ENCODE data around the gene ZSCAN22. TPM values are rescaled to one million over a fixed set of nuclear protein-coding genes. Genes with fewer than 3 reads are reported as not detected.
"Not testable (repeated sequence)": the region's sequence is repeated elsewhere in the genome, so short reads cannot be mapped to it uniquely, and the experiment has no call there.

Gene ZSCAN22
- total RNA-seq, 1 donor from 2014 or later = 1.8 TPM

DNA sequence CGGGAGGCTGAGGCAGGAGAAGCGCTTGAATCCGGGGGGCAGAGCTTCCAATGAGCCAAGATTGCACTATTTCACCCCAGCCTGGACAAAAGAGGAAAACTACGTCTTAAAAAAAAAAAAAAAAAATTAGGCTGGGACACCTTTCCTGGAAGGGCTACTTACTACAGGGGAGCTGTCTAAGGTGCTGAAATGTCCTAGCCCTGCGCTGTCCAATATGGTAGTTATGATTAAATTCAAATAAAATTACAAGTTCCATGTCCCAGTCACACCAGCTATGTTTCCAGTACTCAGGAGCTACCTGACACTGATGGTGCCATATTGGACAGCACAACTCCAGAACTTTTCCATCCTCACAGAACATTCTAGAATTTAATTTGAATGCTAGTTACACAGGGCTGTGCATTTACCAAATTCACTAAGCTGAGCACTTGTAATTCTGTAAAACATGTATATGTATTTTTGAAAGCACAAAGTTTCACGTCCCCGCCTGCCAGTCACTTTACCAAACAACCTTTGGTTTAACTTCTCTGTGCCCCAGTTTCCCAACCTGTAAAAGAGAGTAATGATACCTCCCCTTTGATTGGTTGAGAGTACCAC lies 9.2 kb upstream of the ZSCAN22 start:
- no peak for DNase-seq (ENCODE audit: low read depth, low spot score)

- no peak for DNase-seq (ENCODE audit: low read depth, low spot score)
These were observed 8.5 kb upstream of the ZSCAN22 start for GRCh38 chr19:58318297-58318696.

DNA sequence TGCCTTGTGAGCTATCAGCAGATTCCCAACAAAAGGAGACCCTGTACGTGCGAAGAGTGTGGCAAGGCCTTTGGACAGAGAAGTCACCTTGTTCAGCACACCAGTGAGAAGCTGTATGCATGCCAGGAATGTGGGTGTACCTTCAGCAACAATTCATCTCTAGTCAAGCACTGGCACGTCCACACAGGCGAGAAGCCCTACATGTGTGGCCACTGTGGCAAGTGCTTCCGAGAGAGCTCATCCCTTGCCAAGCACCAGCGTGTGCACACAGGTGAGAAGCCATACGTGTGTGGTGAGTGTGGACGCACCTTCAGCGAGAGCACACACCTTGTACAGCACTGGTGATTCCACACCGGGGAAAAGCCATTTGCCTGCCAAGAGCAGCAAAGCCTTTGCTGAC lies 7.6 kb upstream of the ZSCAN22 start:
- no peak for DNase-seq (ENCODE audit: low read depth, low spot score)

DNA sequence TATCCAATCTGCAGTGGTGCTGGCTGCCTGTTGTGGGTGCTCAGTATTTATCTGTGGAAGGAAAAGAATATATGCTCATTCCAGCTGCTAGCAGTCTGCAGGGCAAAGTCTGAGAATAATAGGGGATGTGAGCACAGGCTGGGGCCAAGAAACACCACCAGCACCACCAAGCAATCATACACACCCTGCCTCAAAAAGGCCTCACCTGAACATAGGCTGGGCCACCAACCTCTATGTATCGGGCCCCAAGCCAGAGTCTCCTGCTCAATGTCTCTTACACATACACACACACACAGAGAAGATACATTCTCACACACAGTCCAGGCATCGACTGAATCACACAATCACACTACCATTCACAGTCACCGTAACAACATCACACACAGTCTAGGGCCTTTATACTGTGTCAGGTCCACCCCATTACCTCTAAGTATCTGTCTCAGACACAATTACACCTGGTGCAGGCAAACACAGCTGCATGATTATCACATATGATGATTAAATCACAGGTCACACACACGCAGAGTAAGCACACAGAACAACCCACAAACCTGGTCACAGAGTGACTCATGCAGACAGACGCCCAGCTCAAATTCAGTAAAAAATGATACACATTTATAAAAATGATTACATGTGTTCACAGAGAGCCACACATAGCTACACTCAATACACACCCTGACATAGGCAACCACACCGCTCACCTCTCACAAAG lies 1.3 kb upstream of the ZSCAN22 start:
- DNase-seq (ENCODE audit: low read depth, low spot score) = no peak

- DNase-seq (ENCODE audit: low read depth, low spot score) = no peak
These were observed 287 bp upstream of the ZSCAN22 start for GRCh38 chr19:58326501-58326913.

DNA sequence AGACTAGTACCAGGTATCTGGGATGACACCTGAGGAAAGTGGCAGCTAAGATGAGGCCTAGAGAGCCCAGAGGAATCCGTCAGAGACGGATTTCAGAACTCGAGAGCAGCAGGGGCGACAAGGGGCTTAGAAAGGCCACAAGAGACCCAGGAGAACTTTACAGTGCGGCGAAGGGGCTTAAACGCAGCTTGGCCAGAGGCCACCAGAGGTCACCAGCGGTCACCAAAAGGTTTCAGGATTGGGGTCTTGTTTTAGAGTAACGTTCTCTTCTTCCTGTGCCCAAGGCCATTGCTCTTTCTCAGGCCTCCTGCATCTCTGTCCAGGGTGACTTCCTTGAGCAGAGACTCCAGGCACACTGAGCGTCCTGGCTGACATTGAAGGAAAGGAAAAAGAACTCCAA lies 2.2 kb downstream of the ZSCAN22 start:
- no peak for DNase-seq (ENCODE audit: low read depth, low spot score)

GRCh38 chr19:58330458-58330857 lies 3.7 kb downstream of the ZSCAN22 start:
- DNase-seq (ENCODE audit: low read depth, low spot score) = no peak

GRCh38 chr19:58332697-58333096 lies 5.9 kb downstream of the ZSCAN22 start:
- no peak for DNase-seq (ENCODE audit: low read depth, low spot score)

GRCh38 chr19:58334691-58335249 lies 8.0 kb downstream of the ZSCAN22 start:
- no peak for DNase-seq (ENCODE audit: low read depth, low spot score)

DNA sequence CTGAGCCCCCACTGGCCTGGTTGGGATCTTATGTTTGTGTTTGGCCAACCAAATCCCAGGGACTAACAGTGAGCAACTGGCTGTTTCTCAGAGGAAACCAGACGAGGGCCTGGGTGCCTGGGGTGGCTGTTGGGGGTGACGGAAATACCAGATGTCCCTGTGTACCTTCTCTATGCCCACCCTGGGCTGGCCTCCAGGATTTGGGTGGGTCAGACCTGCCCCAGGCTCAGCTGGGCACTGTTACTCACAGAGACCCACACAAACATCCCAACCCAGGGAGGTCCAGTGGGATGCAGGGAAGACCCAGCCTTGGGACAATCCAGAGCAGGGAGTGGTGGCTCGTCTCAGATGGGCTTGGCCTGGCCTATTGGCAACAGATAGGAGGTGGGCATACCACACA lies 8.8 kb downstream of the ZSCAN22 start:
- no peak for DNase-seq (ENCODE audit: low read depth, low spot score)

GRCh38 chr19:58336216-58336615 lies 9.4 kb downstream of the ZSCAN22 start:
- no peak for DNase-seq (ENCODE audit: low read depth, low spot score)

DNA sequence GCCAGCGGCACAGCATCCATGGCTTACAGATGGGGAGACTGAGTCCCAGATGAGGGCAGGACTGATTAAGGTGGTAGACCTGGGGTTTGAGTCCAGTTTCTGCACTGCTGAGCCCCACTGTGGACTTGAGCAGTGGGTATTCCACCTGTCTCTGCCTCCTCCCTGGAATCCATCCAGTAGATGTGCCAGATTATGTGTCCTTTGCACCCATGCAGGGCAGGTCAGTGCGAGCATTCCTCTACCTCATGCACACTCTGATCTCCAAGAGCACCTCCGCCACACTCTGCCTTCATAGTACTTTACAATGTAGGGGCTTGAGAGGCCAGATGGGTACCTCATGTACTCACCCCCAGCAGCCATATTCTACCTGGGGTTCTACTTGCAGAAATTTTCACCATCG lies 10.0 kb downstream of the ZSCAN22 start:
- DNase-seq (ENCODE audit: low read depth, low spot score) = no peak

- no peak for DNase-seq (ENCODE audit: low read depth, low spot score)
These were observed 11.5 kb downstream of the ZSCAN22 start for GRCh38 chr19:58338336-58338735.

DNA sequence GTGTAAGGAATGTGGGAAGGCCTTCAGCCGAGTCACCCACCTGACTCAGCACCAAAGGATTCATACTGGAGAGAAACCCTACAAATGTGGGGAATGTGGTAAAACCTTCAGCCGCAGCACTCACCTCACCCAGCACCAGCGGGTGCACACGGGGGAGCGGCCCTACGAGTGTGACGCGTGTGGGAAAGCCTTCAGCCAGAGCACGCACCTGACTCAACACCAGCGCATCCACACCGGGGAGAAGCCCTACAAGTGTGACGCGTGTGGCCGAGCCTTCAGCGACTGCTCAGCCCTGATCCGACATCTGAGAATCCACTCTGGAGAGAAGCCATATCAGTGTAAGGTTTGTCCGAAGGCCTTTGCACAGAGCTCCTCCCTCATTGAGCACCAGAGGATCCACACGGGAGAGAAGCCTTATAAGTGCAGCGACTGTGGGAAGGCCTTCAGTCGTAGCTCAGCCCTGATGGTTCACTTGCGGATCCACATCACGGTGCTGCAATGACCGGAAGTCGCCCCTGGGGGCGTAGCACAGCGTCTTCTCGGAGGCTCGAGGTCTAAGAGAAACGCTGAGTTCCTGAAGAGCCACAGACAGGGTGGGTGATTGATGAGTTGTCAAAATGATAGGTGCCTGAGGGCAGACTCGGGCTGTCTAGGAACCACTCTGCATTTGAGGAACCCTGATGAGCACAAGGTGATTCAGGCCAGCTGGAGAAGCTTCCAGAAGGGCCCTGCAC lies 12.2 kb downstream of the ZSCAN22 start:
- no peak for DNase-seq (ENCODE audit: low read depth, low spot score)

- no peak for DNase-seq (ENCODE audit: low read depth, low spot score)
These were observed 18.8 kb downstream of the ZSCAN22 start for GRCh38 chr19:58345558-58345957.

DNA sequence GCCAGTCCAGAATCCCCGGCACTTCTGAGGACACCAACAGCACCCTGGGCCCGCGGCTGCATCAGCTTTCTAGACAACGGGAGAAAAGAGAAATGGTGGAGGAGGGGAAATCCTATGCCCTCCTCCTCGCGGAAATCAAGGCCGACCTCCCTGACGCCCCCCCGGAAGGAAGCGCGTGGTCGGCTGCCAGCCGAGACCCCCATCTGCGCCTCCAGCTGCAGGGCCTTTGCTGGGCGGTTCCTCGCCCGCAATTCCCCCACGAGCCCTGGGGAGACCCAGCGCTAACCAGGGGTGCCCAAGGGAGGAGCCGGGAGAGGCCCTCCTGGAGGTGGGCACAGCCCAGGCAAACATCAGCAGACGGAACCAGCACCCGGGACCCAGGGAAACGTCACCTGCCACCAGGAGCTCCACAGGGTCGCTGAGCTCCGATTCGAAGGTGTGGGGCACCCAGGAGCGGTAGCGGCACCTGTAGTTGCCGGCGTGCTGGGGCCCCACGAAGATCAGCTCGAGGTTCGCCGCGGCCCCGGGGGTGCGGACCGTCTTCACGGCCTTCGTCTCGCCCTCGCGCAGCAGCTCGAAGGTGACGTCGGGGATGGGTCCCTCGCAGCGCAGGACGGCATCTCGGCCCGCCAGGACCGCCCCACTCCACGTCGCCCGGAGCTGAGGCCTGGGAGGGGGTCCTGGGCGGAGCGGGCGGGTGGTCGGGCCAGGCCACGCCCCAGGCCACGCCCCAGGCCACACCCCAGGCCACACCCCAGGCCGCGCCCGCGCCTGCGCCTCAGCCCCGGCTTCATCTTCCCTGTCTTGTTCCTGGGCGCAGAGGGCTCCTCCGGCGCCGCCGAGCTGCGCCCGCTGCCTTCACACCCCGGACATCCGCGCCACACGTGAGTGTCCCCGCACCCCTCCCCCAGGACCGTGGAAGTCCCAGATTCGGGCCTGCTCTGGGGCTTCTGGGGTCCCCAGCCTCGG lies 20.5 kb downstream of the ZSCAN22 start:
- DNase-seq (ENCODE audit: low read depth, low spot score) = no peak

GRCh38 chr19:58348080-58348479 lies 21.3 kb downstream of the ZSCAN22 start:
- DNase-seq (ENCODE audit: low read depth, low spot score) = not testable (repeated sequence)

DNA sequence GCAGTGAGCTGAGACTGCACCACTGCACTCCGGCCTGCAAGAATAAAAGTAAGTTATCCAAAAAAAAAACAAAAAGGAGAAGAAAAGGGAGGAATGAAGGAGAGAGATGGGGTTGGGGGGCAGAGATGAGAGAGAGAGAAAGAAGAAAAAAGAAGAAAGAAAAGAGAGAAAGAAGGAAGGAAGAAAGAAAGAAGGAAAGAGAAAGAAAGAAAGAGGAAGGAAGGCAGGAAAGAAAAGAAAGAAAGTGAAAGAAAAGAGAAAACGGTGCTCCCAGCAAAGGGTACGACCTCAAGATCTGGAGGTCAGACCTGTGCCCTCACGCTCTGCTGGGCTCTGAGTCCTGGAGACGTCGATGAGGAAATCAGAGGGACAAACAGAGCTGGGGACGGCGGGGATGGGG lies 22.8 kb downstream of the ZSCAN22 start:
- no peak for DNase-seq (ENCODE audit: low read depth, low spot score)

- no peak for DNase-seq (ENCODE audit: low read depth, low spot score)
These were observed 23.4 kb downstream of the ZSCAN22 start for GRCh38 chr19:58350001-58350861.

GRCh38 chr19:58350871-58351557 lies 24.2 kb downstream of the ZSCAN22 start:
- DNase-seq (ENCODE audit: low read depth, low spot score) = no peak
